ENCODE results near the gene UBR3.

- TF ChIP-seq CTCF (IDR thresholded peaks at IDR 0.05): no peak
- TF ChIP-seq POLR2A (IDR thresholded peaks at IDR 0.05): no peak
Observed at GRCh38 chr2:169808221-169808620, 19.0 kb upstream of the UBR3 start.

Data from right lobe of liver (tissue), 4 donors.